Brain microvascular endothelial cell (primary cell): ENCODE results near the gene OR2L13.

Source experiments
- DNase-seq: peaks from one replicate; pipeline ENCODE4 v3.0.0-alpha.2; 2020
- H3K27ac ChIP-seq: fragments of 250-450 bp; sonication (Bioruptor Pico); 2 replicates; pipeline ENCODE4 v1.5.1; 2020; ENCODE audit warnings: mild to moderate bottlenecking, moderate library complexity
- H3K27me3 ChIP-seq: fragments of 250-450 bp; sonication (Bioruptor Pico); replicated peaks from 2 replicates; pipeline ENCODE4 v1.5.1; 2020; ENCODE audit warnings: mild to moderate bottlenecking
- H3K36me3 ChIP-seq: fragments of 250-450 bp; sonication (Bioruptor Pico); replicated peaks from 2 replicates; pipeline ENCODE4 v1.5.1; 2020; ENCODE audit warnings: mild to moderate bottlenecking
- H3K4me3 ChIP-seq: 2 replicates; pipeline ENCODE4 v1.5.1; 2011; ENCODE audit warnings: low read depth, mild to moderate bottlenecking, control low read depth, low read length, moderate library complexity
- CTCF ChIP-seq: IDR thresholded peaks from 2 replicates; pipeline ENCODE4 v1.5.1; 2011; ENCODE audit warnings: low read depth, mild to moderate bottlenecking, moderate library complexity, low read length, control low read depth, inconsistent platforms; ENCODE audit errors: missing control alignments
- in situ Hi-C: cut with HindIII; loops from 2 replicates; pipeline ENCODE4 v1.10.0; 2017; ENCODE audit warnings: low sequenced_read_pairs, low pct_ligation_motif_present

The OR2L13 gene

GRCh38 chr1:248094884-248095283, at the start of gene OR2L13:
TSS of gene OR2L13 (plus strand) at chr1:248095184. CDS start at chr1:248099376, 4,192 bp downstream.
- H3K27ac ChIP-seq = no peak within 1 kb of the TSS
- H3K27me3 ChIP-seq = no peaks in the 10 kb centered on the region
- no peaks in the 10 kb centered on the region for H3K36me3 ChIP-seq
- TF ChIP-seq CTCF = no peak
- in situ Hi-C loops = no loop called here
- no peak within 1 kb of the TSS for H3K4me3 ChIP-seq
- no peak for DNase-seq

GRCh38 chr1:248045209-248045608, 49.8 kb upstream of the OR2L13 start:
- TF ChIP-seq CTCF = no peak
- in situ Hi-C loops = no loop called here
- DNase-seq = no peak
- no peaks in the 10 kb centered on the region for H3K27me3 ChIP-seq
- no peak overlapping the region for H3K27ac ChIP-seq
- H3K4me3 ChIP-seq = no peak overlapping the region
- no peaks in the 10 kb centered on the region for H3K36me3 ChIP-seq

- Histone ChIP-seq H3K27me3 (no peaks in the 10 kb centered on the region), H3K4me3 (no peak within 1 kb of the TSS), H3K36me3 (no peaks in the 10 kb centered on the region), H3K27ac (no peak within 1 kb of the TSS)
- no peak for DNase-seq
- in situ Hi-C loops = no loop called here
- TF ChIP-seq CTCF = no peak
Measured at GRCh38 chr1:248046536-248046935, 48.4 kb upstream of the OR2L13 start, which contains the start of gene OR2L3. TSS of gene OR2L3 (plus strand) at chr1:248046836. CDS start at chr1:248060682, 13,846 bp downstream.

GRCh38 chr1:248047008-248047407, 48.0 kb upstream of the OR2L13 start:
- H3K36me3 ChIP-seq = no peaks in the 10 kb centered on the region
- DNase-seq = no peak
- H3K4me3 ChIP-seq = no peak overlapping the region
- in situ Hi-C loops = no loop called here
- no peak for TF ChIP-seq CTCF
- H3K27ac ChIP-seq = no peak overlapping the region
- H3K27me3 ChIP-seq = no peaks in the 10 kb centered on the region

GRCh38 chr1:248054671-248055070, 40.3 kb upstream of the OR2L13 start:
- in situ Hi-C loops = no loop called here
- DNase-seq = no peak
- H3K4me3 ChIP-seq = no peak overlapping the region
- TF ChIP-seq CTCF = no peak
- H3K36me3 ChIP-seq = no peaks in the 10 kb centered on the region
- no peaks in the 10 kb centered on the region for H3K27me3 ChIP-seq
- no peak overlapping the region for H3K27ac ChIP-seq

GRCh38 chr1:248055261-248055660, 39.7 kb upstream of the OR2L13 start:
- Histone ChIP-seq H3K36me3 (no peaks in the 10 kb centered on the region), H3K27ac (no peak overlapping the region), H3K27me3 (no peaks in the 10 kb centered on the region), H3K4me3 (no peak overlapping the region)
- in situ Hi-C loops = no loop called here
- no peak for TF ChIP-seq CTCF
- no peak for DNase-seq
